OCI-LY7 (cell line): ENCODE data around the gene FAM193B. TPM values are rescaled to one million over a fixed set of nuclear protein-coding genes. Genes with fewer than 3 reads are reported as not detected.

ENCODE experiments used
- BruUV-seq: library from RNA; stranded (reverse); fragments of 400-500 nt; replicated peaks from 2 replicates; lab custom pipeline; 2021; lab: Mats Ljungman, UMichigan
- CTCF ChIA-PET: fragments of 300-600 bp; sonication (Branson Sonifier 250); formaldehyde crosslinking; loops from one replicate; lab custom pipeline; 2022; ENCODE audit warnings: antibody characterized with exemption; ENCODE audit not compliant: unreplicated experiment; lab: Charles Lee
- POLR2A ChIA-PET: fragments of 300-600 bp; sonication (Branson Sonifier 250); formaldehyde crosslinking; loops from one replicate; lab custom pipeline; 2022; ENCODE audit warnings: antibody characterized with exemption; lab: Charles Lee
- DNase-seq: peaks from one replicate; pipeline ENCODE4 v3.0.0-alpha.2; 2015; ENCODE audit warnings: low spot score
- H2AFZ ChIP-seq: fragments of 200-600 bp; sonication (generic), shearing (Covaris generic); 2 replicates; pipeline ENCODE4 v1.6.1; 2014; ENCODE audit warnings: mild to moderate bottlenecking, antibody characterized with exemption, low read length, moderate library complexity
- H3K27ac ChIP-seq: fragments of 200-600 bp; sonication (generic); 2 replicates; pipeline ENCODE4 v1.5.1; 2014; ENCODE audit warnings: mixed run types, low read depth, mild to moderate bottlenecking, moderate library complexity, low read length, inconsistent platforms; ENCODE audit not compliant: poor library complexity, severe bottlenecking
- H3K36me3 ChIP-seq: fragments of 200-600 bp; sonication (generic); 2 replicates; pipeline ENCODE4 v1.6.1; 2014; ENCODE audit warnings: mild to moderate bottlenecking, antibody characterized with exemption, low read length, moderate library complexity, mixed read lengths; ENCODE audit not compliant: insufficient read depth
- H3K4me1 ChIP-seq: fragments of 200-600 bp; sonication (generic); 2 replicates; pipeline ENCODE4 v1.5.1; 2014; ENCODE audit warnings: mild to moderate bottlenecking, low read length; ENCODE audit not compliant: insufficient read depth, poor library complexity, severe bottlenecking
- H3K4me2 ChIP-seq: fragments of 200-600 bp; sonication (generic); 2 replicates; pipeline ENCODE4 v1.6.1; 2014; ENCODE audit warnings: mild to moderate bottlenecking, low read length
- H3K4me3 ChIP-seq: fragments of 200-600 bp; sonication (generic); 2 replicates; pipeline ENCODE4 v1.5.1; 2014; ENCODE audit warnings: mild to moderate bottlenecking, low read depth, low read length; ENCODE audit not compliant: poor library complexity, severe bottlenecking
- H3K79me2 ChIP-seq: fragments of 200-600 bp; sonication (generic); 2 replicates; pipeline ENCODE4 v1.6.1; 2016; ENCODE audit warnings: low read depth, mild to moderate bottlenecking, low read length, moderate library complexity, mixed read lengths; ENCODE audit not compliant: insufficient read depth
- H3K9me2 ChIP-seq: fragments of 200-600 bp; sonication (generic); 2 replicates; pipeline ENCODE4 v1.6.1; 2016; ENCODE audit warnings: mild to moderate bottlenecking, low read length, mixed read lengths; ENCODE audit not compliant: insufficient read depth
- H3K9me3 ChIP-seq: fragments of 200-600 bp; sonication (generic); 2 replicates; pipeline ENCODE4 v1.6.1; 2014; ENCODE audit warnings: mild to moderate bottlenecking, mixed run types, low read length, mixed read lengths
- H4K20me1 ChIP-seq: fragments of 200-600 bp; sonication (generic); 2 replicates; pipeline ENCODE4 v1.6.1; 2014; ENCODE audit warnings: mild to moderate bottlenecking, antibody characterized with exemption, low read length, moderate library complexity, mixed read lengths; ENCODE audit not compliant: insufficient read depth
- CTCF ChIP-seq: fragments of 200-600 bp; sonication (generic); conservative IDR thresholded peaks from 2 replicates; pipeline ENCODE4 v1.5.1; 2014; ENCODE audit warnings: mild to moderate bottlenecking, antibody characterized with exemption, low read length, moderate library complexity, mixed read lengths
- EZH2phosphoT487 ChIP-seq: fragments of 200-600 bp; sonication (generic); IDR thresholded peaks from 2 replicates; pipeline ENCODE4 v1.6.1; 2018; ENCODE audit warnings: low read depth, borderline replicate concordance, mild to moderate bottlenecking, mixed run types, antibody characterized with exemption, low read length, moderate library complexity, mixed read lengths
- intact Hi-C: fragments of 100-400 bp; cut with micrococcal nuclease; formaldehyde crosslinking; loops from one replicate; pipeline ENCODE4 v1.10.0; 2022; ENCODE audit not compliant: unreplicated experiment
- total RNA-seq, 2 experiments: library from RNA; depleted of rRNA in 1 of 2; stranded (reverse); fragments of >200 nt in 1 of 2; shearing (Covaris generic) in 1 of 2; gene quantifications; 2 replicates each; pipeline ENCODE4 v1.2.3, GENCODE V29; 2014 to 2022

The FAM193B gene
- total RNA-seq, 2 experiments from 2014 or later: 63.2 to 104 TPM

- no peak overlapping the region for H2AFZ ChIP-seq
- no peaks in the 10 kb centered on the region for H4K20me1 ChIP-seq
- DNase-seq: no peak
- POLR2A ChIA-PET: no interaction called here
- CTCF ChIA-PET: no interaction called here
- no peaks in the 10 kb centered on the region for H3K9me3 ChIP-seq
- H3K79me2 ChIP-seq: no peaks in the 10 kb centered on the region
- TF ChIP-seq EZH2phosphoT487 (no peak), CTCF (no peak)
- intact Hi-C loops: no loop called here
- no peak overlapping the region for H3K27ac ChIP-seq
- no peak overlapping the region for H3K4me3 ChIP-seq
- BruUV-seq: no TSS peak
- H3K36me3 ChIP-seq: peaks cover 12% of the 10 kb centered on the region; the same call in 1 of the 2 replicates
- H3K4me1 ChIP-seq: no peaks in the 10 kb centered on the region
- no peaks in the 10 kb centered on the region for H3K9me2 ChIP-seq
- no peak overlapping the region for H3K4me2 ChIP-seq
Observed at GRCh38 chr5:177483042-177483441, 71.3 kb downstream of the FAM193B start.

DNA sequence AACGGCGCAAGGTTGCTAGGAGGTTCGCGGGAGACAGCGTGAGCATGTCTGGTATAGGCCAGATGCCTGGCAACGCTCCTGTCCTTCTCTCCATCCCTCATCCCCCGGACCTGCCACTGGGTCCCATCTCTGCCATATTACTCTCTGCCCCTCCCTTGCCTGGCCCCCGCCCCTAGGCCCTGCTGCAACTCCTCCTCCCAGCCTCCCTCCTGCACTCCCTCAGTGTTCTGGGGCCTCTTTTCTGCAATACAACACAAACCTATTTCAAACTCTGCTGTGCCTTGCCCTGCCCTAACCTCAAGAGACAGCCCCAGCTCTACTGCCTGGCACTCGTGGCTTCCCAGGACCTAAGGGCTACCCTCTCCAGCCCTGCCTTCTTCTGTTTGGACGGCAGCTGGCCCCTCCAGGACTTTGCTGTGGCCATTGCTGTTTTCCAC lies 72.0 kb downstream of the FAM193B start:
- CTCF ChIA-PET: no interaction called here
- no peak for TF ChIP-seq EZH2phosphoT487
- no peak for TF ChIP-seq CTCF
- Histone ChIP-seq H3K9me2 (no peaks in the 10 kb centered on the region), H3K9me3 (no peaks in the 10 kb centered on the region), H3K36me3 (peaks cover 9% of the 10 kb centered on the region; the same call in 1 of the 2 replicates), H2AFZ (no peak overlapping the region), H3K4me2 (no peak overlapping the region), H3K27ac (no peak overlapping the region), H4K20me1 (no peaks in the 10 kb centered on the region), H3K4me3 (no peak overlapping the region), H3K4me1 (no peaks in the 10 kb centered on the region), H3K79me2 (no peaks in the 10 kb centered on the region)
- no TSS peak for BruUV-seq
- DNase-seq: no peak
- POLR2A ChIA-PET: no interaction called here
- intact Hi-C loops: no loop called here

- Histone ChIP-seq H3K9me3 (no peaks in the 10 kb centered on the region), H2AFZ (no peak overlapping the region), H3K9me2 (no peaks in the 10 kb centered on the region), H3K27ac (no peak overlapping the region), H3K4me2 (no peak overlapping the region), H4K20me1 (no peaks in the 10 kb centered on the region), H3K36me3 (no peaks in the 10 kb centered on the region), H3K79me2 (no peaks in the 10 kb centered on the region), H3K4me1 (no peaks in the 10 kb centered on the region), H3K4me3 (no peak overlapping the region)
- no peak for DNase-seq
- POLR2A ChIA-PET: no interaction called here
- intact Hi-C loops: no loop called here
- CTCF ChIA-PET: no interaction called here
- TF ChIP-seq EZH2phosphoT487 (no peak), CTCF (no peak)
- BruUV-seq: no TSS peak
Observed at GRCh38 chr5:177479774-177480173, 74.6 kb downstream of the FAM193B start.
